ENCODE data around the gene PFKFB2. TPM values are rescaled to one million over a fixed set of nuclear protein-coding genes. Genes with fewer than 3 reads are reported as not detected.

The PFKFB2 gene
- total and polyA plus RNA-seq, 4 experiments from 2014 or later = 0.40 to 1.9 (median 1.1) TPM

- intact Hi-C loops (cut with micrococcal nuclease) = no loop called here
- H3K4me3 ChIP-seq (ENCODE audit: low read length in 2 of 2) = no peak overlapping the region
- H3K27me3 ChIP-seq (ENCODE audit: insufficient read depth, low read length) = no peaks in the 10 kb centered on the region
- H3K9me3 ChIP-seq (ENCODE audit: control insufficient read depth in 1 of 2, low read length in 2 of 2) = no peaks in the 10 kb centered on the region
- peaks cover 26 to 77% (median 50%) of the 10 kb centered on the region in 4 donors for H3K4me1 Mint-ChIP-seq
- peaks cover 14% of the 10 kb centered on the region for H3K36me3 ChIP-seq (ENCODE audit: insufficient read depth, low read length)
- POLR2A ChIA-PET (ENCODE audit: partially characterized antibody) = no interaction called here
- H3K9me3 Mint-ChIP-seq = no peaks in the 10 kb centered on the region
- peaks cover 28 to 53% of the 10 kb centered on the region in 2 donors for H3K36me3 Mint-ChIP-seq
- peaks cover 61% of the 10 kb centered on the region for H3K4me1 ChIP-seq (ENCODE audit: insufficient read depth, low read length)
- no peak overlapping the region for H3K27ac ChIP-seq (ENCODE audit: low read depth, low read length)
- H3K4me3 Mint-ChIP-seq = peak overlapping the region in 2 of 8 donors; percentile 35 to 40
- peak overlapping the region in 1 of 7 donors; percentile 16 for H3K27ac Mint-ChIP-seq
- CTCF ChIA-PET (ENCODE audit: partially characterized antibody) = interaction anchor here (4.8 kb wide), 1 partner anchor 32 kb away, joined by 62 read pairs; no protein-coding TSS in a partner anchor
- H3K27me3 Mint-ChIP-seq = no peaks in the 10 kb centered on the region
- DNase-seq = no peak
Measured at GRCh38 chr1:207047505-207047904, 5.6 kb upstream of the PFKFB2 start.

- no peaks in the 10 kb centered on the region for H3K9me3 ChIP-seq (ENCODE audit: control insufficient read depth in 1 of 2, low read length in 2 of 2)
- no peak for DNase-seq
- Mint-ChIP-seq H3K36me3 (peaks cover 22 to 58% of the 10 kb centered on the region in 2 donors), H3K27me3 (peaks cover 0 to under 1% of the 10 kb centered on the region in 2 donors), H3K27ac (no peak overlapping the region), H3K9me3 (peaks cover 0 to 3% (median 0%) of the 10 kb centered on the region in 8 donors), H3K4me3 (peak overlapping the region in 1 of 8 donors; percentile 36), H3K4me1 (peaks cover 26 to 81% (median 55%) of the 10 kb centered on the region in 4 donors)
- no peaks in the 10 kb centered on the region for H3K27me3 ChIP-seq (ENCODE audit: insufficient read depth, low read length)
- no peak overlapping the region for H3K4me3 ChIP-seq (ENCODE audit: low read length in 2 of 2)
- ChIA-PET POLR2A (ENCODE audit: partially characterized antibody) (no interaction called here), CTCF (ENCODE audit: partially characterized antibody) (interaction anchor here (0.9 to 4.8 kb wide), 3 partner anchors 27 to 36 kb away, joined by 3 to 62 read pairs (median 3); no protein-coding TSS in a partner anchor)
- intact Hi-C loops (cut with micrococcal nuclease) = no loop called here
- H3K27ac ChIP-seq (ENCODE audit: low read depth, low read length) = no peak overlapping the region
- peaks cover 63% of the 10 kb centered on the region for H3K4me1 ChIP-seq (ENCODE audit: insufficient read depth, low read length)
- H3K36me3 ChIP-seq (ENCODE audit: insufficient read depth, low read length) = peaks cover 14% of the 10 kb centered on the region
Measured at GRCh38 chr1:207048041-207048440, 5.0 kb upstream of the PFKFB2 start.

- Histone ChIP-seq H3K27me3 (ENCODE audit: insufficient read depth, low read length) (no peaks in the 10 kb centered on the region), H3K27ac (ENCODE audit: low read depth, low read length) (no peak overlapping the region), H3K4me3 (ENCODE audit: low read length in 2 of 2) (no peak overlapping the region), H3K4me1 (ENCODE audit: insufficient read depth, low read length) (peaks cover 69% of the 10 kb centered on the region), H3K9me3 (ENCODE audit: control insufficient read depth in 1 of 2, low read length in 2 of 2) (no peaks in the 10 kb centered on the region), H3K36me3 (ENCODE audit: insufficient read depth, low read length) (peaks cover 14% of the 10 kb centered on the region)
- ChIA-PET CTCF (ENCODE audit: partially characterized antibody) (interaction anchor here (1.3 to 4.8 kb wide), 3 partner anchors 18 to 31 kb away, joined by 3 to 62 read pairs (median 3); no protein-coding TSS in a partner anchor), POLR2A (ENCODE audit: partially characterized antibody) (interaction anchor here (1.0 kb wide), 1 partner anchor 273 kb away, joined by 3 read pairs; no protein-coding TSS in a partner anchor)
- intact Hi-C loops (cut with micrococcal nuclease) = no loop called here
- Mint-ChIP-seq H3K4me1 (peaks cover 32 to 83% (median 62%) of the 10 kb centered on the region in 4 donors), H3K9me3 (peaks cover 0 to 3% (median 0%) of the 10 kb centered on the region in 8 donors), H3K36me3 (peaks cover 19 to 58% of the 10 kb centered on the region in 2 donors), H3K27ac (peak overlapping the region in 1 of 7 donors; percentile 89), H3K27me3 (peaks cover 0 to 2% of the 10 kb centered on the region in 2 donors), H3K4me3 (peak overlapping the region in 3 of 8 donors; percentile 5 to 94 (median 60))
- DNase-seq = no peak
Measured at GRCh38 chr1:207049054-207049453, 4.0 kb upstream of the PFKFB2 start.

GRCh38 chr1:207049514-207049913 lies 3.6 kb upstream of the PFKFB2 start:
- H3K27ac ChIP-seq (ENCODE audit: low read depth, low read length) = peak overlapping the region; percentile 79
- intact Hi-C loops (cut with micrococcal nuclease) = no loop called here
- H3K27ac Mint-ChIP-seq = peak overlapping the region in 4 of 7 donors; percentile 73 to 97 (median 92)

GRCh38 chr1:207049974-207050391 lies 3.1 kb upstream of the PFKFB2 start:
- ChIA-PET CTCF (ENCODE audit: partially characterized antibody) (interaction anchor here (0.6 to 4.8 kb wide), 18 partner anchors 9 to 355 kb away, joined by 3 to 62 read pairs (median 4); partner anchors contain the start of genes C1orf116 and FCAMR), POLR2A (ENCODE audit: partially characterized antibody) (interaction anchor here (0.6 to 1.8 kb wide), 5 partner anchors 8 to 355 kb away, joined by 3 to 8 read pairs (median 3); partner anchors contain the start of gene CD55)
- Mint-ChIP-seq H3K4me3 (peak overlapping the region; percentile 94 to 100 (median 98)), H3K27me3 (peaks cover 0 to 2% of the 10 kb centered on the region in 2 donors), H3K27ac (peak overlapping the region; percentile 84 to 99 (median 96)), H3K36me3 (peaks cover 14 to 52% of the 10 kb centered on the region in 2 donors), H3K4me1 (peaks cover 32 to 83% (median 61%) of the 10 kb centered on the region in 4 donors), H3K9me3 (peaks cover 0 to 3% (median 0%) of the 10 kb centered on the region in 8 donors)
- no peaks in the 10 kb centered on the region for H3K27me3 ChIP-seq (ENCODE audit: insufficient read depth, low read length)
- H3K36me3 ChIP-seq (ENCODE audit: insufficient read depth, low read length) = peaks cover 14% of the 10 kb centered on the region
- H3K4me1 ChIP-seq (ENCODE audit: insufficient read depth, low read length) = peaks cover 64% of the 10 kb centered on the region
- intact Hi-C loops (cut with micrococcal nuclease) = loop anchor here (1.0 kb wide), 2 partner anchors 27 to 355 kb away; no protein-coding TSS in a partner anchor
- H3K4me3 ChIP-seq (ENCODE audit: low read length in 2 of 2) = peak overlapping the region; percentile 63 to 85
- no peaks in the 10 kb centered on the region for H3K9me3 ChIP-seq (ENCODE audit: control insufficient read depth in 1 of 2, low read length in 2 of 2)
- peak; percentile 55 to 66 (median 61) for DNase-seq
- peak overlapping the region; percentile 79 for H3K27ac ChIP-seq (ENCODE audit: low read depth, low read length)

More at GRCh38 chr1:207049514-207049913, 3.6 kb upstream of the PFKFB2 start:
- CTCF ChIA-PET (ENCODE audit: partially characterized antibody) = interaction anchor here (0.9 to 4.8 kb wide), 13 partner anchors 9 to 356 kb away, joined by 3 to 62 read pairs (median 4); no protein-coding TSS in a partner anchor
- Mint-ChIP-seq H3K27me3 (peaks cover 0 to 2% of the 10 kb centered on the region in 2 donors), H3K4me1 (peaks cover 32 to 83% (median 63%) of the 10 kb centered on the region in 4 donors), H3K9me3 (peaks cover 0 to 3% (median 0%) of the 10 kb centered on the region in 8 donors), H3K36me3 (peaks cover 18 to 55% of the 10 kb centered on the region in 2 donors), H3K4me3 (peak overlapping the region in 7 of 8 donors; percentile 54 to 100 (median 96))
- Histone ChIP-seq H3K9me3 (ENCODE audit: control insufficient read depth in 1 of 2, low read length in 2 of 2) (no peaks in the 10 kb centered on the region), H3K4me3 (ENCODE audit: low read length in 2 of 2) (no peak overlapping the region), H3K36me3 (ENCODE audit: insufficient read depth, low read length) (peaks cover 14% of the 10 kb centered on the region), H3K27me3 (ENCODE audit: insufficient read depth, low read length) (no peaks in the 10 kb centered on the region), H3K4me1 (ENCODE audit: insufficient read depth, low read length) (peaks cover 69% of the 10 kb centered on the region)
- POLR2A ChIA-PET (ENCODE audit: partially characterized antibody) = interaction anchor here (1.0 to 1.8 kb wide), 4 partner anchors 8 to 272 kb away, joined by 3 to 8 read pairs (median 4); partner anchors contain the start of gene CD55
- DNase-seq = no peak

- ChIA-PET POLR2A (ENCODE audit: partially characterized antibody) (interaction anchor here (0.6 to 1.8 kb wide), 5 partner anchors 9 to 354 kb away, joined by 3 to 8 read pairs (median 3); partner anchors contain the start of gene CD55), CTCF (ENCODE audit: partially characterized antibody) (interaction anchor here (0.6 to 4.8 kb wide), 17 partner anchors 8 to 355 kb away, joined by 3 to 62 read pairs (median 4); partner anchors contain the start of genes C1orf116 and FCAMR)
- peak overlapping the region; percentile 85 to 99 (median 96) for H3K27ac Mint-ChIP-seq
- H3K9me3 Mint-ChIP-seq = peaks cover 0 to 3% (median 0%) of the 10 kb centered on the region in 8 donors
- H3K36me3 Mint-ChIP-seq = peaks cover 11 to 48% of the 10 kb centered on the region in 2 donors
- Histone ChIP-seq H3K4me3 (ENCODE audit: low read length in 2 of 2) (peak overlapping the region; percentile 63 to 85), H3K36me3 (ENCODE audit: insufficient read depth, low read length) (peaks cover 14% of the 10 kb centered on the region), H3K4me1 (ENCODE audit: insufficient read depth, low read length) (peaks cover 58% of the 10 kb centered on the region), H3K27me3 (ENCODE audit: insufficient read depth, low read length) (no peaks in the 10 kb centered on the region), H3K9me3 (ENCODE audit: control insufficient read depth in 1 of 2, low read length in 2 of 2) (no peaks in the 10 kb centered on the region), H3K27ac (ENCODE audit: low read depth, low read length) (peak overlapping the region; percentile 79)
- H3K4me3 Mint-ChIP-seq = peak overlapping the region; percentile 94 to 100 (median 98)
- H3K4me1 Mint-ChIP-seq = peaks cover 30 to 80% (median 57%) of the 10 kb centered on the region in 4 donors
- peak; percentile 86 to 90 (median 88) for DNase-seq
- peaks cover 0 to 2% of the 10 kb centered on the region in 2 donors for H3K27me3 Mint-ChIP-seq
- intact Hi-C loops (cut with micrococcal nuclease) = loop anchor here (1.0 kb wide), 2 partner anchors 27 to 355 kb away; no protein-coding TSS in a partner anchor
Measured at GRCh38 chr1:207050480-207051190, 2.4 kb upstream of the PFKFB2 start.
